Mammary epithelial cell (primary cell): ENCODE results near the gene FUOM.

Source experiments
- CTCF ChIP-seq, 2 donors: IDR thresholded peaks in 1 of 2; conservative IDR thresholded peaks in 1 of 2; 2 replicates each; pipeline ENCODE4 v1.5.1; 2011 to 2012; ENCODE audit warnings: inconsistent platforms in 2 of 2, low read length in 2 of 2, mild to moderate bottlenecking in 2 of 2, control low read depth in 1 of 2, low read depth in 1 of 2; ENCODE audit not compliant: insufficient read depth in 1 of 2; ENCODE audit errors: extremely low read depth in 1 of 2
- EZH2 ChIP-seq: IDR thresholded peaks from 2 replicates; pipeline ENCODE4 v1.6.1; 2012; ENCODE audit warnings: low read length, inconsistent platforms, borderline replicate concordance

- TF ChIP-seq CTCF (conservative IDR thresholded peaks at IDR 0.05 in 1 of 2, IDR thresholded peaks at IDR 0.05 in 1 of 2; ENCODE audit: extremely low read depth in 1 of 2, insufficient read depth in 1 of 2, low read depth in 1 of 2, low read length in 2 of 2), result no peak
- TF ChIP-seq EZH2, result no peak
These were observed 13.6 kb downstream of the FUOM start for GRCh38 chr10:133344236-133344635.
